ENCODE results near the gene ALDH9A1.
"Not testable (repeated sequence)": the region's sequence is repeated elsewhere in the genome, so short reads cannot be mapped to it uniquely, and the experiment has no call there.

ALDH9A1 gene

GRCh38 chr1:165641231-165641987 lies 57.0 kb downstream of the ALDH9A1 start:
- no peak for TF ChIP-seq CTCF (IDR thresholded peaks at IDR 0.05; ENCODE audit: control extremely low read depth, extremely low read depth, low read depth, missing control alignments)
- DNase-seq (ENCODE audit: extremely low spot score), result no peak
- ChIA-PET CTCF (no interaction called here), POLR2A (no interaction called here)

GRCh38 chr1:165639821-165640623 lies 58.3 kb downstream of the ALDH9A1 start:
- no peak for TF ChIP-seq CTCF (IDR thresholded peaks at IDR 0.05; ENCODE audit: control extremely low read depth, extremely low read depth, low read depth, missing control alignments)
- DNase-seq (ENCODE audit: extremely low spot score), result no peak
- ChIA-PET POLR2A (no interaction called here), CTCF (interaction anchor here (1.5 kb wide), 1 partner anchor 8 kb away, joined by 6 read pairs; no protein-coding TSS in a partner anchor)

- CTCF ChIA-PET, result interaction anchor here (0.6 to 1.6 kb wide), 4 partner anchors 9 to 65 kb away, joined by 3 to 4 read pairs (median 3); no protein-coding TSS in a partner anchor
- POLR2A ChIA-PET, result not testable (repeated sequence)
Measured at GRCh38 chr1:165638211-165638610, 60.2 kb downstream of the ALDH9A1 start.

GRCh38 chr1:165637427-165637826 lies 60.9 kb downstream of the ALDH9A1 start:
- ChIA-PET POLR2A (no interaction called here), CTCF (interaction anchor here (0.6 to 1.6 kb wide), 6 partner anchors 10 to 65 kb away, joined by 3 to 5 read pairs (median 3); no protein-coding TSS in a partner anchor)
- TF ChIP-seq CTCF (IDR thresholded peaks at IDR 0.05; ENCODE audit: control extremely low read depth, extremely low read depth, low read depth, missing control alignments), result no peak
- no peak for DNase-seq (ENCODE audit: extremely low spot score)

More at GRCh38 chr1:165638211-165638610, 60.2 kb downstream of the ALDH9A1 start:
- DNase-seq (ENCODE audit: extremely low spot score), result not testable (repeated sequence)

GRCh38 chr1:165635823-165636222 lies 62.5 kb downstream of the ALDH9A1 start:
- no peak for DNase-seq (ENCODE audit: extremely low spot score)
- CTCF ChIA-PET, result interaction anchor here (1.9 kb wide), 1 partner anchor 244 kb away, joined by 4 read pairs; no protein-coding TSS in a partner anchor
- POLR2A ChIA-PET, result no interaction called here
- TF ChIP-seq CTCF (IDR thresholded peaks at IDR 0.05; ENCODE audit: control extremely low read depth, extremely low read depth, low read depth, missing control alignments), result no peak

GRCh38 chr1:165635329-165635728 lies 63.0 kb downstream of the ALDH9A1 start:
- POLR2A ChIA-PET, result no interaction called here
- TF ChIP-seq CTCF (IDR thresholded peaks at IDR 0.05; ENCODE audit: control extremely low read depth, extremely low read depth, low read depth, missing control alignments), result no peak
- CTCF ChIA-PET, result interaction anchor here (1.9 kb wide), 1 partner anchor 243 kb away, joined by 4 read pairs; no protein-coding TSS in a partner anchor
- DNase-seq (ENCODE audit: extremely low spot score), result no peak
